GM12801 (cell line): ENCODE results near the gene SLC2A4.

Experiments used
- TF ChIP-seq, protein P1 (sequence below): IDR thresholded peaks from one replicate; pipeline ENCODE4 v1.5.1; 2011; ENCODE audit warnings: control low read depth; ENCODE audit not compliant: insufficient read length; ENCODE audit errors: extremely low read depth

SLC2A4 gene

DNA sequence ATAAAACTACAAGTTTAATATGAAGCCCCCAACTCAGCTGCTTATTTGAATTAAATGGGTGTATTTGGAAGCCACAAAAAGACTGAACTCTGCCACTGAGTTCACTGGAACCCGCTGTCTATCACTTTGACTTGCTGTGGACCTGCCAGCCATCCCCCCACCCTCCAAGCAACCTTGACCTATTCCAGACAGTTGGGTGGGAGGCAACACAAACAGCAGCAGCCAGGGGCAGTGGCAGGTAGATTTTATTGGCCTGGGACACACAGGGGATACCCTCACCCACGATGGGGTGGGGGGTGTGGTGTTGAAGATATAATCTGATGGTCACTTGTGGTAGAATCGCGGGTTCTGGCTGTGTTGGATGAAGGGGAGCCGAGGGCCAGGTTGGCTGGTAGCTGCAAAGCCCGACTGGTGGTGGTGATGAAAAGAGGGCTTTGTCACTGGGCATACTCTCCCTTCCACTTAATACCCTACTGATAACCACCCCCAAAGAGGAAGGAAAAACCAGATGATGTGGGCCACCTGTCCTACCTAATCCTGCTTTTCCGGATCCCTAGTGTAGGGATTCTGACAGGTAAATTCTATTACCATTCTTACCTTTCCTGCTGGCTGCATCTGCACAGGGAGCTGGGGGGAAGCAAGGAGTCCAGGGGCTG, 31.0 kb downstream of the SLC2A4 start:
- TF ChIP-seq, protein P1, sequence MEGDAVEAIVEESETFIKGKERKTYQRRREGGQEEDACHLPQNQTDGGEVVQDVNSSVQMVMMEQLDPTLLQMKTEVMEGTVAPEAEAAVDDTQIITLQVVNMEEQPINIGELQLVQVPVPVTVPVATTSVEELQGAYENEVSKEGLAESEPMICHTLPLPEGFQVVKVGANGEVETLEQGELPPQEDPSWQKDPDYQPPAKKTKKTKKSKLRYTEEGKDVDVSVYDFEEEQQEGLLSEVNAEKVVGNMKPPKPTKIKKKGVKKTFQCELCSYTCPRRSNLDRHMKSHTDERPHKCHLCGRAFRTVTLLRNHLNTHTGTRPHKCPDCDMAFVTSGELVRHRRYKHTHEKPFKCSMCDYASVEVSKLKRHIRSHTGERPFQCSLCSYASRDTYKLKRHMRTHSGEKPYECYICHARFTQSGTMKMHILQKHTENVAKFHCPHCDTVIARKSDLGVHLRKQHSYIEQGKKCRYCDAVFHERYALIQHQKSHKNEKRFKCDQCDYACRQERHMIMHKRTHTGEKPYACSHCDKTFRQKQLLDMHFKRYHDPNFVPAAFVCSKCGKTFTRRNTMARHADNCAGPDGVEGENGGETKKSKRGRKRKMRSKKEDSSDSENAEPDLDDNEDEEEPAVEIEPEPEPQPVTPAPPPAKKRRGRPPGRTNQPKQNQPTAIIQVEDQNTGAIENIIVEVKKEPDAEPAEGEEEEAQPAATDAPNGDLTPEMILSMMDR = no peak

DNA sequence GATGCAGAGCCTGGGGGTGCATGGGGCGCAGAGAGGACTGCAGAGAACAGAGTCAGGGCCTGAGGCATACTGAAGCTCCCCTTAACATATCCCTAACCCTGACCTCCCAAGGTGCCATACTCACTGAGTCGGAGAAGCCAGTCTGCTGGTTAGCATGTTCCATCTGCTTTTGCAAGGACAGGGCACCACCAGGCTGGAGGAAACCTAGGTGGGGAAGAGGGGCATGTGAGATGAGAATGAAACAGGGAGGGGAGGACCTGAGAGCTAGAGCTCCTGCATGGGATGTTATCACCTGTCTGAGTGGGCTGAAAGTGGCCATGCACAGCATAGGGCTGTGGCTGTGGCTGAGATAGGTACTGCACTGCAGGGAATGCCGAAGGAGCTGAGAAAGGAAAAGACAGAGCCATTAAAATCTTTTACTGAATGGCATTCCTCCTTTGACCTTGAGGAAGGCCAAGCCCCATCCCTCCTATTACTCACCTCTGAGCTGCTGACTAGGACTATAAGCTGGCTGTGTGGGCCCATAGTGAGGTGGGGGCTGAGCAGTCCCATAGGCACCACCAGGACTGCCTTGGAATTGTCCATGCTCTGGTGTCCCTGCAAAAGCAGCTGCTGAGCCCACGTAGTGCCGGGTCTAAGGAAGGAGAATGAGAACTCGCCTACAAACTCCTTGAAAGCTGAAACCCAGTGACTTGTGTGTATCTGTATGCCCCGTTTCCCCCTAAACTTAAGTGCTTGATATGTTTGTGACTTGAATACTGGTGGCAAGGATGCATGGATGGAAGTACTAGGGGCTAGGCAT, 31.8 kb downstream of the SLC2A4 start:
- TF ChIP-seq, protein P1 = no peak

DNA sequence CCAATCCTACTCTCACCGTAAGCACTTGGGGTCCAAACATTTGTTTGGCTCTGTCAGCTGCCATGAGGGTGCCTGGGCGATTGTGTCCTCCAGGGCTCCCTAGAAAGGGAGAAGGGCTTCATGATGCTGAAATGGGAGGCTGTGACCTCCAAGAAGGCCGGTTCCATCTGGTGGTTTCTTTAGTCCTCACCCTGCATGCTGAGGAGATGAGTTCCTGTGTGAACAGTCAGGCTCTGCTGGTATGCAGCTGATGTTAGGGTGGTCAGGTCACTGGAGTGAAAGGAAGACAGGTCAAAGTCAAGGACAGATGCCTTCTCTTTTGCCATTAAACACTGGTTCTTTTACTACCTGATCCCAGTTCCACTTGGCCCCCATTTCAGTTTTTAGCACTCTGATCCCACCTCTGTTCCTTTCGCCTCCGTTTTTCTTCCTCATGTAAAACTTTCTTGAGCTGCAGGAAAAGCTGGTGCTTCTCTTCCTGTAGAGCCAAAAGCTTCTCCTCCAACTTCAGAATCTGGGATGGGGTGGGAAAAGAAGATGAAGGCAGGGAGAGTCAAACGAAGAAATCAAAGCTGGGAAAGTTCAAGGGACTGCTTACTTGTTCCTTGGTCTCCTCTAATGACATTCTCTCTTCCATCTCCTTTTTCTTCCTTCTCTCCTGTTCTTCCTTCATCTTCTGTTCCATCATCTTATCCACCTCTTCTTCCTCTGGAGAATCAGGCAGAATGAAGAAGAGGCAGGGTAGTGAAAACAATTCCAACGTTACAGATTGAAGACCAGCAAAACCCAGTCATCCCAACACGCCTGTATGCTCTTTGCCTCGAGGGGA, 32.6 kb downstream of the SLC2A4 start:
- TF ChIP-seq, protein P1 = no peak

DNA sequence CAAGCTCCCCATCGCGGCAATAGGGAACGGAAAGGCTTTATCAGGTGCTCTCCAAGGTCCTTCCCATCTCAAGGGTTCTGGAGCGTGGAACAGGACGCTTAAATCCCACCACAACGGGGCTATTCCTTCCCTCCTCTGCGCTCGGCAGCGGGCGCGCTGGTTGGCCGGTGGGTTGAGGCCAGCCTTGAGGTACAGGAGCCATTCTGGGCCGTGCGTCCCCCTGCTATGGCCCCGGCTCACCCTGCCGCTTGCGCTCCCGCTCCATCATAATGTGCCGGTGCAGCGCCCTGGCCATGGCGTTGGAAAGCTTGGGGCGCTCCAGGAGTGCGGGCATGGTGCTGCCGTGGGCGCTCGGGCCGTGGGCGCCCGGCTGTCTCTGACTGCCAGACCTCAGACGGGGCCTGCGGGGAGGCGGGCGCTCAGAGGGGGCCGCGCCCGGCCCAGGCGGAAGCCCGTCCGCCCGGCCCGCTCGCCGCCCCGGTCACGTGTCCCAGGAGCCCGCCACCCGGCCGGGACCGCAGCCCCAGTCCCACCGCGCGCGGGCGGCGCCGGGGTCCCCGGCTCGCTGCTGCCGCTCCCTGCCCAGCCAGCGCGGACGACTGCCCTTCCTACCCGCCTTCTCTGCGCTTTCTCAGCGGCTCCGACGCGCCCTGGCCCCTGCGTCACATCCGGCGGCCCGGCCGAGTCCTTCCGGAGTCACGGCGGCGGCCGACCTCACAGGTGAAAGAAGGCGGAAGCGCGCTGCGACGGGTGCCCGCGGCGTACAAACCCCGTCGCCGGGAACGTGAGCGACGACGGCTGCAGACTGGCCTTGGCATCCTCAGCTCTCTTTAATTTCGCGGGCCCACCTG, 33.4 kb downstream of the SLC2A4 start, which contains the start of gene GPS2:
Gene GPS2, minus strand, starts transcription at position 642 of the 851 bp plus-strand sequence. Its CDS starts 308 bp downstream, at position 334.
- TF ChIP-seq, protein P1 = no peak

DNA sequence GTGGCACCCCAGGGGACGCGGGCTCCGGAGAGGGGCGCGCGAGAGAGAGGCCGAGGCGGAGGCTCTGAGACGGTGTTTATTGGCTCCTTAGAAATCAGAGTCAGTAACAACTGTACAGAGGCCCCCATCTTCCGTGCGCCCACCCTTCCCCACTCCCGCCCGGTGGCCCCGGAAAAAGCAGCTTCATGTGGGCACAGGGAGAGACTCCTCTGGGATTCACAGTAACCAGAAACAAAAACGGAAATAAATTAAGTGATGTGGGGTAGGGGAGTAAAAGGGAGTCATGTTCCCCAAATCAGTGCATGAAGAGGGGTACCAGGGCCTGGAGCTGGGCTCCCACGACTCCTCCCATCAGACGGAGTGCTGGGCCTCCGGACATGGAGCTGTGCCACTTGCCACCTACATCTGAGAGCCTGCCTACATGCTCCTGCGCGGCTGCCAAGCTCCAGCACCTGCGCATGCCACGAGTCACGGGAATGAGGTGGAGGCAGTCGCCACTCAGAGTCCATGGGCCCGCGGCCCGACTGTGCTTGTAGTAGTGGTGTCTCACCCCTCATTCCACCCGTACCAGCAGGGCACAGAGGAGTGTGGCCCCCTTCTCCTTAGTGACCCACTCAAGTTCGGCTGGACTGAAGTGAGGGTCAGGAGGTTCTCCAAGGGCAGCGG, 34.2 kb downstream of the SLC2A4 start:
- TF ChIP-seq, protein P1 = no peak

DNA sequence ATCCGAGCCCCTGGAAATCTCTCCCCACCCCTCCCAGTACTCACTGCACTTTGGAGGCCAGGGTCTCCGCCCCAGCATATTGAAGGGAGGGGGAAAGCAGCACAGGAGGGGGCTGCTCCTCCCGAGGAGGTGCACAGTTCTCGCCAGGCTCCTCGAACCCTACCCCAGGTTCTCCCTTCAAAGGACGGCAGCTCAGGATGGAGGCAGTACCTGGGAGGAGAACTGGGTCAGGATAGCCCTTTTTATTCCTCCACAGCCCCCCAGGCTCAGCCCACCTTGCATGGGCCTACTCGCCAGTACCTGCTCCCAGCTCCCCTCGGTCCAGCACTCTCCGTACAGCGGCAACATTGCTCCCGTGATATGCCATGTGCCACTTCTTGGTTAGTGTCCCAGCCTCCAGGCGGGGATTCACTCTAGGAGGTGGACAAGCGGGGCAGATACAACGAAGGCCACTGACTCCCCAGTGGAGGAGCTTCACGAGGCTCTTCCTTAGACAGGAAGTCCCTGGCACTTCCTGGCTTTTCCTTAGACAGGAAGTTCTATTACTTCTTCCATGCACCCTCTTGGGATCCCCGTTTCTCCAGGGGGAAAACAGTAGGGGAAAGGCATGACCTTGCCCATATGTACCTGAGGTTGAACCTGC, 35.8 kb downstream of the SLC2A4 start:
- TF ChIP-seq, protein P1 = no peak
